Measurements from ENCODE around the gene ENC1. TPM values are rescaled to one million over a fixed set of nuclear protein-coding genes. Genes with fewer than 3 reads are reported as not detected.

The ENC1 gene
- total RNA-seq, 4 donors from 2014 or later, result 3.8 to 6.4 (median 3.9) TPM

DNA sequence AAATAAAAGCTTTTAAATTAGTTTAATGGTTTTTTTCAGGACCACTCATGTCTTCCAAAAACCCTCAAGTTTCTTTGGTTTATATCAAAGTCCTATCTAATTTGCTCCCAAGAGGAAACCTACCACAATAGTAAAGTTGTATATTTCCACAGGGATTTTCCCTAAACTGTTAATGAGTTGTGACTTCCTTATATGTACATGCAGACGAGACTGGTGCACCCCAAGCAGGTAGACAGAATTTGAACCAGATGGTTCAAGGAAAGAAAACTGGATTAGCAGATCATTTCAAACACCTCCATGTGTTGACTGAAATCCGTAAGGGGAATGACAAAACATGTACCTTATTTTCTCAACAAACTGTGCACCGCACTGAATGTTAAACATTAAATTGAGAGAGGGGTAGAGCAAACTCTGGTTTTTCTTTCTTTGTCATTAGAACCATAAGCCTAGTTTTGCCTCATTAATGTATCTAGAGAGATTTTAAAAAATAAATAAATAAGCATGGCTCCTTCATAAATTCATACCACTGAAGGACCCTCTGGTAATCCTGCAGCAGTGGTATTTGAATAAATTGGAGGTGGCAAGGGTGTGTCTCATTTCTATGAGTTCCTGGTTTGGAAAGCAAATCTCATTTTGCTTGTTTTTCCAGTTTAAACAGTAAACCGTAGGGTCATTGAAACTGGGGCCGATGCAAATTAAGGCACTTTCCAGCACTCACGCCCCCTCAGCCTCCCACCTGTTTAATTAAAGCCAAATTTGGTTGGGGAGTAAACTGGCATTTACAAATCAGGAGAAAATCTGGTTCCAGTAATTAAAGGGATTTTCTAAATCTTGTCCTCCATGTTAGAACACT is 51.1 kb downstream of the ENC1 start:
- H3K36me3 ChIP-seq, result no peaks in the 10 kb centered on the region
- intact Hi-C loops (cut with DNase I), result no loop called here
- no peak for DNase-seq
- TF ChIP-seq CTCF (IDR thresholded peaks at IDR 0.05) (no peak), POLR2A (IDR thresholded peaks at IDR 0.05) (no peak)
- H3K4me1 ChIP-seq, result peaks cover 0 to 26% (median 0%) of the 10 kb centered on the region in 3 donors
- H3K27ac ChIP-seq, result no peak overlapping the region
- no peak overlapping the region for H3K4me3 ChIP-seq
- 56 to 66% methylated on average over 6 of the region's 6 CpGs for WGBS, 2 donors
- no peaks in the 10 kb centered on the region for H3K9me3 ChIP-seq
- no peaks in the 10 kb centered on the region for H3K27me3 ChIP-seq

GRCh38 chr5:74588415-74588814 is 52.1 kb downstream of the ENC1 start:
- no peak for DNase-seq
- H3K9me3 ChIP-seq, result no peaks in the 10 kb centered on the region
- intact Hi-C loops (cut with DNase I), result no loop called here
- H3K4me1 ChIP-seq, result peaks cover 0 to 26% (median 0%) of the 10 kb centered on the region in 3 donors
- no peak overlapping the region for H3K4me3 ChIP-seq
- H3K27ac ChIP-seq, result no peak overlapping the region
- H3K36me3 ChIP-seq, result no peaks in the 10 kb centered on the region
- TF ChIP-seq POLR2A (IDR thresholded peaks at IDR 0.05) (no peak), CTCF (IDR thresholded peaks at IDR 0.05) (no peak)
- H3K27me3 ChIP-seq, result no peaks in the 10 kb centered on the region
- 86 to 97% methylated on average over 3 of the region's 3 CpGs for WGBS, 2 donors

DNA sequence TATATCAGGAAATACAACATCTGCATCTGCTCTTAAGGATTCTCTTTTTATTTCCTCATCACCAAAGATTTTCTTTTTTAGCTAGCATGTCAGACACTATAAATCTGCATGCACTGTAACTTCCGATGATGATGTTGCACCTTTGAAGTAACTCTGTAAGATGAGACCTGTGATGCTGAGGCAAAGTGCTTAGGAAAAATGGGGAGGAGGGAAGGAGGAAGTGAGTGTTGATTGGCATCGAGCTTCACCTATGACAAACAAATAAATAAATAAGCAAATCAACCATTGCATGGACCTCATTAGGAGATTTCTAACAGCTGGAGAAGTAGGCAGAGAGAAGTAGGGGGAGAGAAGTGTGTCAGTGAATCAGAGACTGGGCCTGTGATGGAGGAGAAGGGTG is 52.6 kb downstream of the ENC1 start:
- 69 to 72% methylated on average over 2 of the region's 2 CpGs for WGBS, 2 donors
- DNase-seq, result no peak
- TF ChIP-seq POLR2A (IDR thresholded peaks at IDR 0.05), result no peak
- TF ChIP-seq CTCF (IDR thresholded peaks at IDR 0.05), result no peak
- Histone ChIP-seq H3K36me3 (no peaks in the 10 kb centered on the region), H3K4me3 (no peak overlapping the region), H3K27me3 (no peaks in the 10 kb centered on the region), H3K4me1 (peaks cover 0 to 26% (median 0%) of the 10 kb centered on the region in 3 donors), H3K27ac (no peak overlapping the region), H3K9me3 (no peaks in the 10 kb centered on the region)
- intact Hi-C loops (cut with DNase I), result no loop called here

DNA sequence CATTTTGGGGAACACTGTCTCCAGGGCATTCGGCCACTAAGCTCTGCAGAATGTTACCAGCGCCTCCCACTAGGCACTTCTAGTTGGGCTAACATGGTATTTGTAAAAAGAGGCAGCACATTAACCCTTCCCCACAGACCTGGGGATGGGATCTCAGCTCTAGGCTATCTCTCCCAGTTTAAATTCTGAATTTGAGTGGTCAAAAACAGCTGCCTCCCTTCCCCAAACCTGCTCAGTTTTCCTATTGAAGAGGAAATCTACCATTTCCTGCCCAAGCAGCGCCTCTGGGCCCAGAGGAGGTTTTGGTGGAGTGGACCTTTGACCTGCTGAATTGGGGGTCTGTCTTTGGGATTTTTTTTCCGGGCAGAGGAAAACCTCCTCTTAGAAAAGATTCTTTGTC is 53.2 kb downstream of the ENC1 start:
- Histone ChIP-seq H3K27ac (no peak overlapping the region), H3K4me1 (peaks cover 0 to 27% (median 0%) of the 10 kb centered on the region in 3 donors), H3K9me3 (no peaks in the 10 kb centered on the region), H3K4me3 (no peak overlapping the region), H3K36me3 (no peaks in the 10 kb centered on the region), H3K27me3 (no peaks in the 10 kb centered on the region)
- intact Hi-C loops (cut with DNase I), result no loop called here
- TF ChIP-seq CTCF (IDR thresholded peaks at IDR 0.05), result no peak
- no peak for TF ChIP-seq POLR2A (IDR thresholded peaks at IDR 0.05)
- 63 to 77% methylated on average over 1 to 4 of the region's 4 CpGs for WGBS, 2 donors
- DNase-seq, result no peak

DNA sequence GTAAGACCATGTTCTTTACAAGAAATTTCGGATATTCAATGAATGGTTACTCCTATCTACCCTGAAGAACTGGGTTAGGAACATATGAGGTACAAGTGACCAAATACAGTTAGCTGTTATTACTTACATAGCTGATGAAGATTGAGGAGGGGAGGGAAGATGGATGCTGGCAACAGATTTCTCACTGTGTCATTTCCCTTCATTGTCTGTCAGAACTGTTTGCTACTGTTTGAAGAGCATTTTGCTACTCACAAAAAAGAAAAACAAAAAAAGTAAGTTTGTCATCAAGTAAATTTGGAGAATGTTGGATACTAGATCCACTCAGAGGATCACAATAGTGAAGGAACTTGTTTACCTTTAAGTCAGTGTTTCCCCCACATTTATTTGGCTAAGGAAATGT is 53.7 kb downstream of the ENC1 start:
- TF ChIP-seq POLR2A (IDR thresholded peaks at IDR 0.05) (no peak), CTCF (IDR thresholded peaks at IDR 0.05) (no peak)
- no peak for DNase-seq
- Histone ChIP-seq H3K4me1 (peaks cover 0 to 31% (median 0%) of the 10 kb centered on the region in 3 donors), H3K4me3 (no peak overlapping the region), H3K9me3 (no peaks in the 10 kb centered on the region), H3K27me3 (no peaks in the 10 kb centered on the region), H3K27ac (no peak overlapping the region), H3K36me3 (no peaks in the 10 kb centered on the region)
- intact Hi-C loops (cut with DNase I), result no loop called here
- 73 to 87% methylated on average over 1 of the region's 1 CpG for WGBS, 2 donors

All from esophagus squamous epithelium (tissue), 5 donors.